Keratinocyte (primary cell): ENCODE measurements around the gene WFDC1. TPM values are rescaled to one million over a fixed set of nuclear protein-coding genes. Genes with fewer than 3 reads are reported as not detected.

Experiments
- DNase-seq: peaks from one replicate; pipeline ENCODE4 v3.0.0-alpha.2; 2011; ENCODE audit warnings: low read depth, missing footprints, low spot score
- FAIRE-seq: peaks from 2 replicates; lab custom pipeline; 2011; peaks lifted over from hg19 to GRCh38; lab: Jason Lieb, UNC
- H2AFZ ChIP-seq: 2 replicates; pipeline ENCODE4 v1.6.0; 2012; ENCODE audit warnings: low read length, control low read depth, inconsistent platforms; ENCODE audit not compliant: control insufficient read depth
- H3K27ac ChIP-seq: 2 replicates; pipeline ENCODE4 v1.5.1; 2011; ENCODE audit warnings: low read length; ENCODE audit not compliant: control insufficient read depth, insufficient read depth
- H3K27me3 ChIP-seq: 3 replicates; pipeline ENCODE4 v1.6.0; 2011; ENCODE audit warnings: low read length; ENCODE audit not compliant: control insufficient read depth, insufficient read depth; ENCODE audit errors: extremely low read depth
- H3K36me3 ChIP-seq, 2 experiments: 2 replicates in 1 of 2; 3 replicates in 1 of 2; pipeline ENCODE4 v1.5.1; 2011; ENCODE audit warnings: low read length in 2 of 2, mild to moderate bottlenecking in 1 of 2; ENCODE audit not compliant: control insufficient read depth in 2 of 2, insufficient read depth in 2 of 2; ENCODE audit errors: extremely low read depth in 1 of 2
- H3K4me1 ChIP-seq: 3 replicates; pipeline ENCODE4 v1.5.1; 2011; ENCODE audit warnings: low read length; ENCODE audit not compliant: control insufficient read depth, insufficient read depth; ENCODE audit errors: extremely low read depth
- H3K4me2 ChIP-seq: 3 replicates; pipeline ENCODE4 v1.6.0; 2011; ENCODE audit warnings: low read depth, low read length; ENCODE audit not compliant: control insufficient read depth, insufficient read depth; ENCODE audit errors: extremely low read depth
- H3K4me3 ChIP-seq, 3 experiments: fragments of 200-600 bp in 1 of 3; sonication (generic) in 1 of 3; 2 replicates in 2 of 3; 3 replicates in 1 of 3; pipeline ENCODE4 v1.5.1; 2011 to 2016; ENCODE audit warnings: low read length in 3 of 3, mild to moderate bottlenecking in 3 of 3, control low read depth in 2 of 3, inconsistent platforms in 1 of 3, low read depth in 1 of 3, mixed read lengths in 1 of 3, mixed run types in 1 of 3, moderate library complexity in 1 of 3; ENCODE audit not compliant: control insufficient read depth in 2 of 3, insufficient read depth in 2 of 3; ENCODE audit errors: extremely low read depth in 1 of 3
- H3K79me2 ChIP-seq: 2 replicates; pipeline ENCODE4 v1.6.0; 2012; ENCODE audit warnings: low read length; ENCODE audit not compliant: control insufficient read depth, insufficient read depth
- H3K9ac ChIP-seq: 3 replicates; pipeline ENCODE4 v1.6.0; 2011; ENCODE audit warnings: low read length; ENCODE audit not compliant: control insufficient read depth, insufficient read depth; ENCODE audit errors: extremely low read depth
- H3K9me1 ChIP-seq: 3 replicates; pipeline ENCODE4 v1.6.0; 2011; ENCODE audit warnings: low read length; ENCODE audit not compliant: control insufficient read depth, insufficient read depth; ENCODE audit errors: extremely low read depth
- H3K9me3 ChIP-seq: 2 replicates; pipeline ENCODE4 v1.5.1; 2012; ENCODE audit warnings: low read depth, low read length; ENCODE audit not compliant: control insufficient read depth
- H4K20me1 ChIP-seq: 3 replicates; pipeline ENCODE4 v1.6.0; 2011; ENCODE audit warnings: low read length; ENCODE audit not compliant: control insufficient read depth, insufficient read depth; ENCODE audit errors: extremely low read depth
- EZH2 ChIP-seq: IDR thresholded peaks from one replicate; pipeline ENCODE4 v1.6.1; 2012; ENCODE audit warnings: inconsistent platforms, mild to moderate bottlenecking, low read length, moderate library complexity
- dilution Hi-C: fragments of 300-500 bp; cut with MboI; formaldehyde crosslinking; loops from one replicate; pipeline ENCODE4 v1.7.0; 2020; ENCODE audit warnings: low sequenced_read_pairs; ENCODE audit not compliant: extremely low pct_ligation_motif_present
- polyA plus RNA-seq, 5 experiments: library from polyadenylated mRNA; depleted of rRNA in 3 of 5; stranded (reverse) in 3 of 5; stranded (forward) in 1 of 5; unstranded in 1 of 5; fragments of >200 nt; gene quantifications; 1 replicate in 1 of 5; 2 replicates in 3 of 5; 3 replicates in 1 of 5; pipeline versions ENCODE4 v1.2.1 to v1.2.3, GENCODE V29; 2011 to 2012; ENCODE audit warnings: missing spikeins in 2 of 5, low read depth in 1 of 5, low replicate concordance in 1 of 5
- TF ChIP-seq, protein P1 (sequence below), 3 experiments: IDR thresholded peaks in 1 of 3; conservative IDR thresholded peaks in 1 of 3; optimal IDR thresholded peaks in 1 of 3; 2 replicates in 2 of 3; 3 replicates in 1 of 3; pipeline versions ENCODE3 to v1.5.1; 2011; ENCODE audit warnings: low read length in 3 of 3, mild to moderate bottlenecking in 3 of 3, moderate library complexity in 2 of 3, control low read depth in 1 of 3, inconsistent platforms in 1 of 3; ENCODE audit not compliant: insufficient read depth in 2 of 3; ENCODE audit errors: extremely low read depth in 1 of 3

Gene WFDC1
- polyA plus RNA-seq, 1 donor (not counting 4 experiments of a cell fraction or from before 2014, with no cell fraction given) = not detected

DNA sequence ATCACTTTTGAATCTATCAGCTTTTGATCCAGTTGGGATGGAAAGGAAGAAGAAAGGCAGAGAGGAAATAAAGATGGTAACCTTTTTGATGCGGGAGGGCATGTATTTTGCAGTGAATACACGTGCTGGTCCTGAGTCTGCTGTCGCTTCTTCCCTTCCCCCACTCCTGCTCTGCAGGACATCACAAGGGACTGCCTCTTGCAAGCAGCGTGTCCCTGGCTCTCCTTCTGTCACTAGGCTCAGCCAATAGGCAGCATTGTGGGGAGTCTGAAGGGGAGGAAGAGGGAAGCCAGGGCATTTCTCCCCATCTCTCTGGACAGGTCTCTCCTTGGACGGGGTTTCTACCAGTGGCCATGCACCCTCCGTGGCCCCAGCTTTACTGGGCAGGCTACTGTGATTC, 15.7 kb upstream of the WFDC1 start:
- peaks cover 20% of the 10 kb centered on the region for H3K27me3 ChIP-seq
- DNase-seq (no peak), FAIRE-seq (no peak)
- dilution Hi-C loops = no loop called here
- no peak overlapping the region for H3K9ac ChIP-seq
- no peak overlapping the region for H3K4me3 ChIP-seq
- no peaks in the 10 kb centered on the region for H3K4me1 ChIP-seq
- H3K9me3 ChIP-seq = no peaks in the 10 kb centered on the region
- no peak overlapping the region for H2AFZ ChIP-seq
- no peaks in the 10 kb centered on the region for H3K79me2 ChIP-seq
- no peak overlapping the region for H3K27ac ChIP-seq
- TF ChIP-seq EZH2 = no peak
- TF ChIP-seq, protein P1, sequence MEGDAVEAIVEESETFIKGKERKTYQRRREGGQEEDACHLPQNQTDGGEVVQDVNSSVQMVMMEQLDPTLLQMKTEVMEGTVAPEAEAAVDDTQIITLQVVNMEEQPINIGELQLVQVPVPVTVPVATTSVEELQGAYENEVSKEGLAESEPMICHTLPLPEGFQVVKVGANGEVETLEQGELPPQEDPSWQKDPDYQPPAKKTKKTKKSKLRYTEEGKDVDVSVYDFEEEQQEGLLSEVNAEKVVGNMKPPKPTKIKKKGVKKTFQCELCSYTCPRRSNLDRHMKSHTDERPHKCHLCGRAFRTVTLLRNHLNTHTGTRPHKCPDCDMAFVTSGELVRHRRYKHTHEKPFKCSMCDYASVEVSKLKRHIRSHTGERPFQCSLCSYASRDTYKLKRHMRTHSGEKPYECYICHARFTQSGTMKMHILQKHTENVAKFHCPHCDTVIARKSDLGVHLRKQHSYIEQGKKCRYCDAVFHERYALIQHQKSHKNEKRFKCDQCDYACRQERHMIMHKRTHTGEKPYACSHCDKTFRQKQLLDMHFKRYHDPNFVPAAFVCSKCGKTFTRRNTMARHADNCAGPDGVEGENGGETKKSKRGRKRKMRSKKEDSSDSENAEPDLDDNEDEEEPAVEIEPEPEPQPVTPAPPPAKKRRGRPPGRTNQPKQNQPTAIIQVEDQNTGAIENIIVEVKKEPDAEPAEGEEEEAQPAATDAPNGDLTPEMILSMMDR (optimal IDR thresholded peaks at IDR 0.05 in 1 of 3, IDR thresholded peaks at IDR 0.05 in 1 of 3, conservative IDR thresholded peaks at IDR 0.05 in 1 of 3; ENCODE audit: extremely low read depth in 1 of 3, insufficient read depth in 2 of 3, low read length in 3 of 3) = no peak
- no peaks in the 10 kb centered on the region for H3K36me3 ChIP-seq
- H3K4me2 ChIP-seq = no peak overlapping the region
- H3K9me1 ChIP-seq = no peaks in the 10 kb centered on the region
- no peaks in the 10 kb centered on the region for H4K20me1 ChIP-seq

DNA sequence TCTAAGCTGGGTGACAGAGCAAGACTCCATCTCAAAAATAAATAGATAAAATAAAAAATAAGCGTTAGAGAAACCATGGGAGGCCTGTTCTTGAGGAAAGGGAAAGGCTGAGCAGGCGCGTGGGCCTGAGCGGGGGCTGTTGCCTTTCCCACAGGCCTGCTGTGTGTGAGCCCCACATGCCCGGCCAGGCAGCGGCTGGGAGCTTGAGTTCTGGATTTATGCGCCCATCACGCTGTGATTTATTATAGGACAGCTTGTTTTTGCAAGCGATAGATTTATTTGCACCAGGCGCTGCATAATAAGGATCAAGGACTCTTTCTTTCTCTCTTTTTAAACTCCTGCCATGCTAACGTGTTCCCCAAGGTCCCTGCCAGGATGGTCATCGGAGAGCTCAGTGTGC, 14.8 kb upstream of the WFDC1 start:
- no peaks in the 10 kb centered on the region for H3K4me1 ChIP-seq
- H3K27me3 ChIP-seq = peaks cover 18% of the 10 kb centered on the region
- no peak overlapping the region for H2AFZ ChIP-seq
- H3K9me3 ChIP-seq = no peaks in the 10 kb centered on the region
- no peaks in the 10 kb centered on the region for H3K79me2 ChIP-seq
- H3K9ac ChIP-seq = no peak overlapping the region
- H3K36me3 ChIP-seq = no peaks in the 10 kb centered on the region
- no peak for TF ChIP-seq EZH2
- TF ChIP-seq, protein P1 (optimal IDR thresholded peaks at IDR 0.05 in 1 of 3, IDR thresholded peaks at IDR 0.05 in 1 of 3, conservative IDR thresholded peaks at IDR 0.05 in 1 of 3; ENCODE audit: extremely low read depth in 1 of 3, insufficient read depth in 2 of 3, low read length in 3 of 3) = no peak
- H3K4me2 ChIP-seq = no peak overlapping the region
- DNase-seq (no peak), FAIRE-seq (no peak)
- no peaks in the 10 kb centered on the region for H3K9me1 ChIP-seq
- H4K20me1 ChIP-seq = no peaks in the 10 kb centered on the region
- no peak overlapping the region for H3K4me3 ChIP-seq
- no peak overlapping the region for H3K27ac ChIP-seq
- dilution Hi-C loops = no loop called here
